ENCODE measurements around the gene FOSL2.

Gene FOSL2

GRCh38 chr2:28392297-28393113 lies at the start of gene FOSL2:
Gene FOSL2 (plus strand): TSS chr2:28392858. CDS start chr2:28393721, 863 bp downstream.
- DNase-seq (ENCODE audit: low spot score) = peak; percentile 90

GRCh38 chr2:28343184-28343942 lies 49.3 kb upstream of the FOSL2 start:
- no peak for DNase-seq (ENCODE audit: low spot score)

- no peak for DNase-seq (ENCODE audit: low spot score)
Measured at GRCh38 chr2:28343971-28344715, 48.5 kb upstream of the FOSL2 start.

- no peak for DNase-seq (ENCODE audit: low spot score)
Measured at GRCh38 chr2:28344756-28345373, 47.8 kb upstream of the FOSL2 start.

- DNase-seq (ENCODE audit: low spot score) = no peak
Measured at GRCh38 chr2:28345619-28346018, 47.0 kb upstream of the FOSL2 start.

GRCh38 chr2:28346587-28346986 lies 46.1 kb upstream of the FOSL2 start:
- no peak for DNase-seq (ENCODE audit: low spot score)

GRCh38 chr2:28347193-28347592 lies 45.5 kb upstream of the FOSL2 start:
- DNase-seq (ENCODE audit: low spot score) = no peak

GRCh38 chr2:28347596-28347995 lies 45.1 kb upstream of the FOSL2 start:
- no peak for DNase-seq (ENCODE audit: low spot score)

GRCh38 chr2:28348149-28348567 lies 44.5 kb upstream of the FOSL2 start:
- DNase-seq (ENCODE audit: low spot score) = no peak

- DNase-seq (ENCODE audit: low spot score) = no peak
Measured at GRCh38 chr2:28348921-28349320, 43.7 kb upstream of the FOSL2 start.

- no peak for DNase-seq (ENCODE audit: low spot score)
Measured at GRCh38 chr2:28349546-28350165, 43.0 kb upstream of the FOSL2 start.

- no peak for DNase-seq (ENCODE audit: low spot score)
Measured at GRCh38 chr2:28350196-28350595, 42.5 kb upstream of the FOSL2 start.

- DNase-seq (ENCODE audit: low spot score) = no peak
Measured at GRCh38 chr2:28350791-28351285, 41.8 kb upstream of the FOSL2 start.

- no peak for DNase-seq (ENCODE audit: low spot score)
Measured at GRCh38 chr2:28351621-28352020, 41.0 kb upstream of the FOSL2 start.

- no peak for DNase-seq (ENCODE audit: low spot score)
Measured at GRCh38 chr2:28352104-28352503, 40.6 kb upstream of the FOSL2 start.

- DNase-seq (ENCODE audit: low spot score) = no peak
Measured at GRCh38 chr2:28352610-28353195, 40.0 kb upstream of the FOSL2 start.

- no peak for DNase-seq (ENCODE audit: low spot score)
Measured at GRCh38 chr2:28354920-28355520, 37.6 kb upstream of the FOSL2 start.

- no peak for DNase-seq (ENCODE audit: low spot score)
Measured at GRCh38 chr2:28355521-28356094, 37.0 kb upstream of the FOSL2 start.

- no peak for DNase-seq (ENCODE audit: low spot score)
Measured at GRCh38 chr2:28356095-28356911, 36.4 kb upstream of the FOSL2 start.
